Bronchial epithelial cell (primary cell): ENCODE measurements around the gene AMDHD2. TPM values are rescaled to one million over a fixed set of nuclear protein-coding genes. Genes with fewer than 3 reads are reported as not detected.
"Not testable (repeated sequence)": the region's sequence is repeated elsewhere in the genome, so short reads cannot be mapped to it uniquely, and the experiment has no call there.

ENCODE experiments used
- DNase-seq: peaks from one replicate; pipeline ENCODE4 v3.0.0-alpha.2; 2010; ENCODE audit warnings: low read depth
- FAIRE-seq: peaks from 2 replicates; lab custom pipeline; 2011; peaks lifted over from hg19 to GRCh38; lab: Jason Lieb, UNC
- H3K27me3 ChIP-seq: 2 replicates; pipeline ENCODE4 v1.5.1; 2011; ENCODE audit warnings: low read length; ENCODE audit not compliant: control insufficient read depth, insufficient read depth
- H3K36me3 ChIP-seq: 2 replicates; pipeline ENCODE4 v1.5.1; 2011; ENCODE audit warnings: low read length; ENCODE audit not compliant: control insufficient read depth, insufficient read depth
- H3K4me3 ChIP-seq: 2 replicates; pipeline ENCODE4 v1.5.1; 2011; ENCODE audit warnings: mild to moderate bottlenecking, low read depth, low read length, control low read depth
- total RNA-seq: library from RNA; depleted of rRNA; stranded (reverse); fragments of >200 nt; gene quantifications from 2 replicates; pipeline ENCODE4 v1.2.1, GENCODE V29; 2014
- TF ChIP-seq, protein P1 (sequence below): IDR thresholded peaks from 2 replicates; pipeline ENCODE4 v1.5.1; 2011; ENCODE audit warnings: mild to moderate bottlenecking, moderate library complexity, low read length, control low read depth, inconsistent platforms; ENCODE audit not compliant: insufficient read depth, severe bottlenecking

AMDHD2 gene
- total RNA-seq, 1 donor from 2014 or later, result 35.8 TPM

DNA sequence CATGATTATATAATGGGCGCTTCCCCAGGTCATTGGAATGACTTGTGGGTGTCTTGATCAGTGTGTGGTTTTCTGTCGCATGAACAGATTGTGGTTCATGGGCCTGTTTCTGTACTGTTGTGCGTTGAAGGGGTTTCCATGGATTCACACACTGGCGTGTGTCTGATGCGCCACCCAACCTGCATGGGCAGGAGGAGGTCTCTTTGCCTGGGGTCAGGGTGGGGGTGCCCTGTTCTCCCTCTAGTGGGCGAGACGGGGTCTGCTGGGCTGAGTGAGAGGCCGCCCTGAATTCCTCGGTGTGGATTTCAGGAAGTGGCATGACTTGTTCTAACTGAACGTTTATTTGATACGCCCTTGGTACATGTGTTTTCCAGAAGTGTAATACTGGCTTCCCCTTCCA, 60.0 kb downstream of the AMDHD2 start:
- H3K4me3 ChIP-seq, H3K36me3 ChIP-seq, H3K27me3 ChIP-seq: not testable (repeated sequence)
- TF ChIP-seq, protein P1, sequence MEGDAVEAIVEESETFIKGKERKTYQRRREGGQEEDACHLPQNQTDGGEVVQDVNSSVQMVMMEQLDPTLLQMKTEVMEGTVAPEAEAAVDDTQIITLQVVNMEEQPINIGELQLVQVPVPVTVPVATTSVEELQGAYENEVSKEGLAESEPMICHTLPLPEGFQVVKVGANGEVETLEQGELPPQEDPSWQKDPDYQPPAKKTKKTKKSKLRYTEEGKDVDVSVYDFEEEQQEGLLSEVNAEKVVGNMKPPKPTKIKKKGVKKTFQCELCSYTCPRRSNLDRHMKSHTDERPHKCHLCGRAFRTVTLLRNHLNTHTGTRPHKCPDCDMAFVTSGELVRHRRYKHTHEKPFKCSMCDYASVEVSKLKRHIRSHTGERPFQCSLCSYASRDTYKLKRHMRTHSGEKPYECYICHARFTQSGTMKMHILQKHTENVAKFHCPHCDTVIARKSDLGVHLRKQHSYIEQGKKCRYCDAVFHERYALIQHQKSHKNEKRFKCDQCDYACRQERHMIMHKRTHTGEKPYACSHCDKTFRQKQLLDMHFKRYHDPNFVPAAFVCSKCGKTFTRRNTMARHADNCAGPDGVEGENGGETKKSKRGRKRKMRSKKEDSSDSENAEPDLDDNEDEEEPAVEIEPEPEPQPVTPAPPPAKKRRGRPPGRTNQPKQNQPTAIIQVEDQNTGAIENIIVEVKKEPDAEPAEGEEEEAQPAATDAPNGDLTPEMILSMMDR, result peak; percentile 31
- peak; percentile 20 for DNase-seq
- FAIRE-seq, result peak; percentile 96

DNA sequence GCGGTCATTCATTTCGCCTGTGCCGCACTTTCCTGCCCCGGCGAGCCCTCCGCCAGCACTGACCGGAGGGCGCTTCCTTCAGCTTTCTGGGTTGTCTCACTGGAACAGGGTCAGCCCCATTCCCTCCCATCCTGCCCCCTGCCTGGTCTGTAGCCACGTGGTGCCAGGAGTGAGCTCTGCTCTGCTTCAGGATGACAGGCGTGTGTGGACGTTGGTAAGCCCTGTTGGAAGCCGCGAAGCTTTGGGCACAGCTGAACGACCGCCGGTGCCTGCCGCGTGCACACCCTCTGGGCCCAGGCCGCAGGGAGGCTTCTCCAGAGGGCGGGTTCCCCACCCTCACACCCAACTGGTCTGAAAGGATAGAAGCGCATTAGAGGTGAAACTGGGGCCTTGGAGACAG, 60.6 kb downstream of the AMDHD2 start:
- not testable (repeated sequence) for DNase-seq, H3K27me3 ChIP-seq, FAIRE-seq, H3K4me3 ChIP-seq
- peaks cover 11% of the 10 kb centered on the region for H3K36me3 ChIP-seq

Other genes with a start within 250 kb of the AMDHD2 start
- gene ABCA3, start 179.6 kb upstream of the AMDHD2 start, total RNA-seq, result under 0.01 and 0.51 TPM in 2 replicates
- 3.9 and 5.4 TPM in 2 replicates for gene CCNF, start 90.9 kb upstream of the AMDHD2 start, total RNA-seq
- gene TEDC2, start 60.3 kb upstream of the AMDHD2 start, total RNA-seq, result 0.53 and 0.64 TPM in 2 replicates
- under 0.01 TPM in 1 of 2 replicates, not detected in the other for gene NTN3, start 49.1 kb upstream of the AMDHD2 start, total RNA-seq
- 4.7 and 5.4 TPM in 2 replicates for gene TBC1D24, start 45.2 kb upstream of the AMDHD2 start, total RNA-seq
- 7.9 and 13.2 TPM in 2 replicates for gene ATP6V0C, start 6.4 kb upstream of the AMDHD2 start, total RNA-seq
- gene CEMP1, start 11.0 kb downstream of the AMDHD2 start, total RNA-seq, result 0.26 TPM in 1 of 2 replicates, not detected in the other
- 11.8 and 17.7 TPM in 2 replicates for gene PDPK1, start 17.6 kb downstream of the AMDHD2 start, total RNA-seq
- gene KCTD5, start 162.2 kb downstream of the AMDHD2 start, total RNA-seq, result 28.4 and 46.1 TPM in 2 replicates
- gene PRSS27, start 199.9 kb downstream of the AMDHD2 start, total RNA-seq, result 1.3 and 4.5 TPM in 2 replicates
- gene SRRM2, start 232.3 kb downstream of the AMDHD2 start, total RNA-seq, result 30.5 and 41.5 TPM in 2 replicates